ENCODE results near the gene ARID5A.

The ARID5A gene

GRCh38 chr2:96540136-96540535, 3.6 kb downstream of the ARID5A start:
- Histone ChIP-seq H3K27me3 (peaks cover 13% of the 10 kb centered on the region), H3K4me3 (ENCODE audit: low read depth, low read length) (no peak overlapping the region), H3K9me3 (no peaks in the 10 kb centered on the region), H3K4me1 (no peaks in the 10 kb centered on the region), H3K36me3 (no peaks in the 10 kb centered on the region)
- TF ChIP-seq CTCF (IDR thresholded peaks at IDR 0.05; ENCODE audit: low read depth, low read length) = no peak
- no peak for DNase-seq

- peaks cover 13% of the 10 kb centered on the region for H3K27me3 ChIP-seq
- H3K4me1 ChIP-seq = no peaks in the 10 kb centered on the region
- no peak for DNase-seq
- H3K4me3 ChIP-seq (ENCODE audit: low read depth, low read length) = no peak overlapping the region
- H3K36me3 ChIP-seq = no peaks in the 10 kb centered on the region
- TF ChIP-seq CTCF (IDR thresholded peaks at IDR 0.05; ENCODE audit: low read depth, low read length) = no peak
- H3K9me3 ChIP-seq = no peaks in the 10 kb centered on the region
Measured at GRCh38 chr2:96541398-96542152, 5.0 kb downstream of the ARID5A start.

GRCh38 chr2:96542357-96542977, 5.9 kb downstream of the ARID5A start:
- H3K9me3 ChIP-seq = no peaks in the 10 kb centered on the region
- no peaks in the 10 kb centered on the region for H3K4me1 ChIP-seq
- H3K4me3 ChIP-seq (ENCODE audit: low read depth, low read length) = no peak overlapping the region
- H3K36me3 ChIP-seq = no peaks in the 10 kb centered on the region
- TF ChIP-seq CTCF (IDR thresholded peaks at IDR 0.05; ENCODE audit: low read depth, low read length) = no peak
- DNase-seq = no peak
- peaks cover 7% of the 10 kb centered on the region for H3K27me3 ChIP-seq

- Histone ChIP-seq H3K9me3 (no peaks in the 10 kb centered on the region), H3K36me3 (no peaks in the 10 kb centered on the region), H3K4me3 (ENCODE audit: low read depth, low read length) (no peak overlapping the region), H3K27me3 (no peaks in the 10 kb centered on the region), H3K4me1 (no peaks in the 10 kb centered on the region)
- no peak for DNase-seq
- no peak for TF ChIP-seq CTCF (IDR thresholded peaks at IDR 0.05; ENCODE audit: low read depth, low read length)
Measured at GRCh38 chr2:96546321-96546720, 9.8 kb downstream of the ARID5A start.

- Histone ChIP-seq H3K36me3 (no peaks in the 10 kb centered on the region), H3K27me3 (no peaks in the 10 kb centered on the region), H3K9me3 (no peaks in the 10 kb centered on the region), H3K4me3 (ENCODE audit: low read depth, low read length) (no peak overlapping the region), H3K4me1 (no peaks in the 10 kb centered on the region)
- DNase-seq = no peak
- TF ChIP-seq CTCF (IDR thresholded peaks at IDR 0.05; ENCODE audit: low read depth, low read length) = no peak
Measured at GRCh38 chr2:96546797-96547196, 10.2 kb downstream of the ARID5A start.

- Histone ChIP-seq H3K4me1 (no peaks in the 10 kb centered on the region), H3K4me3 (ENCODE audit: low read depth, low read length) (no peak overlapping the region), H3K27me3 (no peaks in the 10 kb centered on the region), H3K36me3 (no peaks in the 10 kb centered on the region), H3K9me3 (no peaks in the 10 kb centered on the region)
- no peak for DNase-seq
- TF ChIP-seq CTCF (IDR thresholded peaks at IDR 0.05; ENCODE audit: low read depth, low read length) = no peak
Measured at GRCh38 chr2:96547203-96547641, 10.7 kb downstream of the ARID5A start.
